T-cell (primary cell): ENCODE results near the gene RFX6. TPM values are rescaled to one million over a fixed set of nuclear protein-coding genes. Genes with fewer than 3 reads are reported as not detected.

Experiments used
- ATAC-seq, 4 experiments: fragments of 200-7000 bp in 3 of 4; fragments of 150-1000 bp in 1 of 4; cut with Tn5 transposase; replicated peaks in 1 of 4; 1 replicate in 3 of 4; 2 replicates in 1 of 4; pipeline ENCODE4 v1.10.0; 2021; ENCODE audit warnings: moderate library complexity in 3 of 4, mild to moderate bottlenecking in 2 of 4, moderate number of reproducible peaks in 1 of 4
- CTCF ChIA-PET, 2 donors: fragments of 300-600 bp; sonication (Branson Sonifier 250); formaldehyde crosslinking; loops; one replicate each; lab custom pipeline; 2022; ENCODE audit warnings: antibody characterized with exemption in 2 of 2; lab: Charles Lee
- POLR2A ChIA-PET, 2 donors: fragments of 300-600 bp; sonication (Branson Sonifier 250); formaldehyde crosslinking; loops; one replicate each; lab custom pipeline; 2022; ENCODE audit warnings: antibody characterized with exemption in 2 of 2; lab: Charles Lee
- DNase-seq, 35 experiments: peaks; one replicate each; pipeline versions ENCODE4 v3.0.0 to v3.0.0-alpha.2; 2013 to 2023
- H3K27ac ChIP-seq: one replicate; pipeline ENCODE4 v1.5.1; 2013; ENCODE audit warnings: low read length
- H3K27me3 ChIP-seq, 2 experiments: replicated peaks in 1 of 2; 1 replicate in 1 of 2; 2 replicates in 1 of 2; pipeline versions ENCODE4 v1.6.1 to v1.7.0; 2013; ENCODE audit warnings: low read length in 1 of 2, mixed read lengths in 1 of 2; ENCODE audit not compliant: control insufficient read depth in 2 of 2, insufficient read depth in 2 of 2; ENCODE audit errors: extremely low read depth in 1 of 2
- H3K36me3 ChIP-seq, 2 donors: 1 replicate in 1 of 2; 2 replicates in 1 of 2; pipeline versions ENCODE4 v1.6.1 to v1.7.0; 2013; ENCODE audit warnings: low read length in 1 of 2; ENCODE audit not compliant: control insufficient read depth in 2 of 2, insufficient read depth in 1 of 2; ENCODE audit errors: extremely low read depth in 1 of 2
- H3K4me1 ChIP-seq, 2 experiments: 1 replicate in 1 of 2; 2 replicates in 1 of 2; pipeline versions ENCODE4 v1.6.1 to v1.7.0; 2013; ENCODE audit warnings: low read length in 2 of 2, mixed read lengths in 1 of 2; ENCODE audit not compliant: insufficient read depth in 2 of 2, control insufficient read depth in 1 of 2; ENCODE audit errors: extremely low read depth in 1 of 2
- H3K4me3 ChIP-seq, 2 donors: 1 replicate in 1 of 2; 2 replicates in 1 of 2; pipeline versions ENCODE4 v1.5.1 to v1.7.0; 2013; ENCODE audit warnings: mild to moderate bottlenecking in 2 of 2, low read length in 1 of 2, moderate library complexity in 1 of 2; ENCODE audit not compliant: control insufficient read depth in 1 of 2; ENCODE audit errors: extremely low read depth in 1 of 2
- H3K9me3 ChIP-seq: 2 replicates; pipeline ENCODE4 v1.7.0; 2013
- H3K27ac Mint-ChIP-seq, 2 donors: one replicate each; pipeline ENCODE4 v1.8.0; 2020 to 2021; ENCODE audit warnings: mild to moderate bottlenecking in 2 of 2, mixed read lengths in 2 of 2
- H3K27me3 Mint-ChIP-seq, 2 donors: one replicate each; pipeline ENCODE4 v1.8.0; 2021 to 2022; ENCODE audit warnings: mixed read lengths in 2 of 2
- H3K36me3 Mint-ChIP-seq: one replicate; pipeline ENCODE4 v1.8.0; 2021; ENCODE audit warnings: mixed read lengths
- H3K4me1 Mint-ChIP-seq, 3 donors: one replicate each; pipeline ENCODE4 v1.8.0; 2020 to 2022; ENCODE audit warnings: mixed read lengths in 3 of 3, mild to moderate bottlenecking in 1 of 3
- H3K4me3 Mint-ChIP-seq, 3 donors: one replicate each; pipeline ENCODE4 v1.8.0; 2020 to 2022; ENCODE audit warnings: mild to moderate bottlenecking in 3 of 3, mixed read lengths in 3 of 3, moderate library complexity in 3 of 3
- H3K9me3 Mint-ChIP-seq, 3 donors: one replicate each; pipeline ENCODE4 v1.8.0; 2020 to 2022; ENCODE audit warnings: mixed read lengths in 3 of 3
- WGBS: methylation state at CpG from one replicate; pipeline ENCODE4 v1.1.5; 2013; ENCODE audit warnings: missing lambda C conversion rate; ENCODE audit not compliant: insufficient coverage; 5-methylcytosine and 5-hydroxymethylcytosine counted together
- total RNA-seq, 35 experiments: library from RNA in 6 of 35; stranded (reverse) in 6 of 35; fragments of 120-200 nt in 1 of 35; gene quantifications; one replicate each; pipeline versions ENCODE4 v1.2.1 to v1.2.4 and lab custom pipeline; 2013 to 2026

RFX6 gene
- total RNA-seq, 5 donors from 2014 or later (not counting 1 experiment from before 2014, with no cell fraction given): not detected

DNA sequence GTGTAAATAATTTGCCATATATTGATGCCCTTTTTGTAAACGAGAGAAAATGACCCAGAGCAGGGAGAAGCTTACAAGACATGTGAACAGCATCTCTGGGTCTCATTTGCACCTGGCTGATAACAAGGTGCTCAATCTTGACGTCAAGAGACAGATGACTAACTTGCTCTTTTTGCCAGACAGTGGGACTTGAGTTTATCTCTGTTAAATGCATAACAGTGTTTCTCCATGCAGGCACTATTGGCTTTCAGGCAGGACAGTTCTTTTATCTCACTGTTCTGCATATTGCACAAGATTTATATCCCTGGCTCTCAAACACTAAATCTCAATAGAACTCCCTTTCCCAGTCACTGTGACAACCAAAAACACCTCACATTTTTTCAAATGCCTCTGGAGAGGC lies 56.4 kb downstream of the RFX6 start:
- H3K4me3 ChIP-seq: no peak overlapping the region
- no peak overlapping the region for H3K27ac ChIP-seq
- POLR2A ChIA-PET: no interaction called here

DNA sequence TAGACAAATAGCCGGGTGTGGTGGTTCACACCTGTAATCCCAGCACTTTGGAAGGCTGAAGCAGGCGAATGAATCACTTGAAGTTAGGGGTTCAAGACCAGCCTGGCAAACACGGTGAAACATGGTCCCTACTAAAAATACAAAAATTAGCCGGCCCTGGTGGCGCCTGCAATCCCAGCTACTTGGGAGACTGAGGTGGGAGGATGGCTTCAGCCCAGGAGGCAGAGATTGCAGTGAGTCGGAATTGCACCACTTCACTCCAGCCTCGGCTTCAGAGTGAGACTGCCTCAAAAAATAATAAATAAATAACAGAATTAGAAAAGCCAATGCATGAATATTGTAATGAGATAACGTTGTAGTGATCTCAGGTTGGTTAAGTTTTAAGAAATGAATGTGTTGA lies 61.3 kb downstream of the RFX6 start:
- H3K36me3 Mint-ChIP-seq: no peaks in the 10 kb centered on the region
- DNase-seq: no peak
- peaks cover 0 to 4% (median 0%) of the 10 kb centered on the region in 3 donors for H3K9me3 Mint-ChIP-seq
- no peaks in the 10 kb centered on the region for H3K36me3 ChIP-seq
- ATAC-seq: no peak
- no peaks in the 10 kb centered on the region for H3K4me1 ChIP-seq
- no CpG with 5 or more reads among the region's 8 CpGs for WGBS
- H3K4me3 Mint-ChIP-seq: no peak overlapping the region
- no peaks in the 10 kb centered on the region for H3K9me3 ChIP-seq
- ChIA-PET POLR2A (no interaction called here), CTCF (no interaction called here)
- no peaks in the 10 kb centered on the region for H3K27me3 ChIP-seq
- peaks cover 0 to 5% of the 10 kb centered on the region in 2 donors for H3K27me3 Mint-ChIP-seq
- no peak overlapping the region for H3K27ac ChIP-seq
- no peak overlapping the region for H3K27ac Mint-ChIP-seq
- H3K4me3 ChIP-seq: no peak overlapping the region
- H3K4me1 Mint-ChIP-seq: no peaks in the 10 kb centered on the region

More for the DNA sequence above, 56.4 kb downstream of the RFX6 start:
- Mint-ChIP-seq H3K27me3 (peaks cover 0 to 6% of the 10 kb centered on the region in 2 donors), H3K4me3 (no peak overlapping the region), H3K9me3 (peaks cover 0 to 9% (median 0%) of the 10 kb centered on the region in 3 donors), H3K4me1 (no peaks in the 10 kb centered on the region), H3K36me3 (no peaks in the 10 kb centered on the region), H3K27ac (no peak overlapping the region)
- CTCF ChIA-PET: no interaction called here
- H3K27me3 ChIP-seq: no peaks in the 10 kb centered on the region
- DNase-seq: no peak
- no peak for ATAC-seq
- no peaks in the 10 kb centered on the region for H3K36me3 ChIP-seq
- 34% methylated on average over 2 of the region's 2 CpGs for WGBS
- no peaks in the 10 kb centered on the region for H3K9me3 ChIP-seq
- no peaks in the 10 kb centered on the region for H3K4me1 ChIP-seq

DNA sequence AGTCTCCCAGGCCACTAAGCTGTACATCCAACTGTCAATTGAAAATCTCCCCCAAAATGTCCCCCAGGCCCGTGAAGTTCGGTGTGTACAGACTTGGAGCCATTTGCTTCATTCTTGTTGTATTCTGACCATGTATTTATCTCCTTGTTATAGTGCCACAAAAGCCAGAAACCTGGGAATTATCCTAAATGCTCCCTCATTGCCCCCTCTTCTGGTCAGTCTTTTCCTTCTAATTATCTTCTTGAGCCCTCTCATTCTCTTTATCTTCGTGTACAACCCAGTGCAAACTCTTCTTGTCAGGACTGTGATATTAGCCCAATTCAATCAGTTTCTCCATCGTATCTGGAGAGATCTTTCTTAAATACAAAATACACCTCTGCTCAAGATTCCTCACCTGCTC lies 64.7 kb downstream of the RFX6 start:
- Histone ChIP-seq H3K27me3 (no peaks in the 10 kb centered on the region), H3K4me1 (no peaks in the 10 kb centered on the region), H3K27ac (no peak overlapping the region), H3K9me3 (no peaks in the 10 kb centered on the region), H3K4me3 (no peak overlapping the region), H3K36me3 (no peaks in the 10 kb centered on the region)
- ChIA-PET CTCF (no interaction called here), POLR2A (interaction anchor here in 1 of 2 donors (0.7 kb wide), 1 partner anchor 26 kb away, joined by 4 read pairs; no protein-coding TSS in a partner anchor)
- H3K36me3 Mint-ChIP-seq: no peaks in the 10 kb centered on the region
- DNase-seq: no peak
- WGBS: 26% methylated on average over 3 of the region's 4 CpGs
- no peak overlapping the region for H3K4me3 Mint-ChIP-seq
- ATAC-seq: no peak
- H3K4me1 Mint-ChIP-seq: no peaks in the 10 kb centered on the region
- H3K27me3 Mint-ChIP-seq: peaks cover 0 to 5% of the 10 kb centered on the region in 2 donors
- peaks cover 0 to 4% (median 0%) of the 10 kb centered on the region in 3 donors for H3K9me3 Mint-ChIP-seq
- no peak overlapping the region for H3K27ac Mint-ChIP-seq

DNA sequence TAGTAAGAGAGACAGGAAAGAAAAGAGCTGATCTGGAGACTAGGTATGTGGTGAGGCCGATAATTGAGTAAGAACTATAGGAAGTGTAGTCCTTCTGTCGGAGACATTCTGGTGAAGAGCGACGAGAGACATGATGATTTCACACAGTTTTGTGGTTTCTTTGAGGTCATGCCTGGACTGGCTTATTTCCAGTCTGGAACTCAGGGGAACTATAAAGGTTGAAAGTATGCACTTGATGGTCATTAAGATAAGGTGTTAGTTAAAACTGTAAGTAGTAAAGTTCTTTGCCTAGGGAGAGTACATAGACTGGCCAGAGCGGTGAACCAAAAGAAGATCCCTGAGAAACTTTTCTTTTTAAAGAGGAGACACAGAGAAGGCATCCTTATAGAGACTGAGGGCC lies 68.8 kb downstream of the RFX6 start:
- Mint-ChIP-seq H3K36me3 (no peaks in the 10 kb centered on the region), H3K27ac (no peak overlapping the region), H3K4me3 (no peak overlapping the region), H3K4me1 (no peaks in the 10 kb centered on the region), H3K27me3 (peaks cover 0 to 5% of the 10 kb centered on the region in 2 donors), H3K9me3 (peaks cover 0 to 4% (median 0%) of the 10 kb centered on the region in 3 donors)
- ATAC-seq (no peak), DNase-seq (no peak)
- H3K27me3 ChIP-seq: no peaks in the 10 kb centered on the region
- POLR2A ChIA-PET: no interaction called here
- no peaks in the 10 kb centered on the region for H3K9me3 ChIP-seq
- H3K36me3 ChIP-seq: no peaks in the 10 kb centered on the region
- WGBS: 43% methylated on average over 5 of the region's 5 CpGs
- no peaks in the 10 kb centered on the region for H3K4me1 ChIP-seq
- H3K4me3 ChIP-seq: no peak overlapping the region
- no peak overlapping the region for H3K27ac ChIP-seq
- CTCF ChIA-PET: no interaction called here

- WGBS: no CpG with 5 or more reads among the region's 1 CpG
- Histone ChIP-seq H3K9me3 (no peaks in the 10 kb centered on the region), H3K27me3 (no peaks in the 10 kb centered on the region), H3K4me1 (no peaks in the 10 kb centered on the region), H3K27ac (no peak overlapping the region), H3K36me3 (no peaks in the 10 kb centered on the region), H3K4me3 (no peak overlapping the region)
- no peak for DNase-seq
- ChIA-PET POLR2A (no interaction called here), CTCF (no interaction called here)
- H3K27ac Mint-ChIP-seq: no peak overlapping the region
- no peak for ATAC-seq
- H3K4me3 Mint-ChIP-seq: no peak overlapping the region
- no peaks in the 10 kb centered on the region for H3K36me3 Mint-ChIP-seq
- no peaks in the 10 kb centered on the region for H3K9me3 Mint-ChIP-seq
- no peaks in the 10 kb centered on the region for H3K27me3 Mint-ChIP-seq
- no peaks in the 10 kb centered on the region for H3K4me1 Mint-ChIP-seq
Observed at GRCh38 chr6:116948533-116949304, 71.7 kb downstream of the RFX6 start.

GRCh38 chr6:116949964-116950363 lies 72.9 kb downstream of the RFX6 start:
- WGBS: no CpG with 5 or more reads among the region's 2 CpGs
- H3K9me3 Mint-ChIP-seq: no peaks in the 10 kb centered on the region

More at GRCh38 chr6:116949964-116950363, 72.9 kb downstream of the RFX6 start:
- no peaks in the 10 kb centered on the region for H3K4me1 ChIP-seq
- CTCF ChIA-PET: interaction anchor here in 1 of 2 donors (0.5 kb wide), 2 partner anchors 624 to 888 kb away, joined by 3 to 4 read pairs; no protein-coding TSS in a partner anchor
- peaks cover 0 to 1% of the 10 kb centered on the region in 2 donors for H3K27me3 Mint-ChIP-seq
- no peaks in the 10 kb centered on the region for H3K36me3 Mint-ChIP-seq
- POLR2A ChIA-PET: interaction anchor here in 1 of 2 donors (0.6 kb wide), 1 partner anchor 1150 kb away, joined by 3 read pairs; no protein-coding TSS in a partner anchor
- H3K4me3 Mint-ChIP-seq: no peak overlapping the region
- H3K9me3 ChIP-seq: no peaks in the 10 kb centered on the region
- H3K27ac ChIP-seq: no peak overlapping the region
- no peaks in the 10 kb centered on the region for H3K27me3 ChIP-seq
- no peaks in the 10 kb centered on the region for H3K4me1 Mint-ChIP-seq
- ATAC-seq: no peak
- no peak overlapping the region for H3K4me3 ChIP-seq
- no peak overlapping the region for H3K27ac Mint-ChIP-seq
- no peak for DNase-seq
- no peaks in the 10 kb centered on the region for H3K36me3 ChIP-seq
